ENCODE results near the gene PPP2R1A. TPM values are rescaled to one million over a fixed set of nuclear protein-coding genes. Genes with fewer than 3 reads are reported as not detected.

Gene PPP2R1A
- total and polyA plus RNA-seq, 2 of the 13 experiments (the other 11 are each of a cell fraction or from before 2014, with no cell fraction given): 86.7 to 130 TPM

DNA sequence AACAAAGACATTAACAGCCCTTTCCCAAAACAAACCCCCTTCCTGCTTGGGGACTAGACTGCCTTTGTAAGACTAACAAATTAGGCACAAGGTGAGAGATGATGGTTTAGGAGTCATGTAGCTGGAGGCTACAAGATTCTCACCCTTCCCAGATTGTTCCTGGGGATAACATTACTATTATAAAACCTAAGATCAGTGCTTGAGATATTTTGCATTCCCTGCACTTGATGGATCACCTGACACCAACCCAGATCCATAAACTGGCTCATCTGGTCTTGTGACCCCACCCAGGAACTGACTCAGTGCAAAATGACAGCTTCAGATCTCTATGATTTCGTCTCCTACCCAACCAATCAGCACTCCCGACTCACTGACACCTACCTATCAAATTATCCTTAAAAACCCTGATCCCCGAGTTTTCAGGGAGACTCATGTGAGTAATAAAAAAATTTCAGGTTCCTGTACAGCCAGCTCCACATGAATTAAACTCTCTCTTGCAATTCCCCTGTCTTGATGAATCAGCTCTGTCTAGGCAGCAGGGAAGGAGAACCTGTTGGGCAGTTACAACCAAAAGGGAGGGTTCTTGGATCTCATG, 47.8 kb upstream of the PPP2R1A start (continued):
- TF ChIP-seq ZBTB40 (IDR thresholded peaks at IDR 0.05) (no peak), ZBTB40 (CRISPR knock-in tag; IDR thresholded peaks at IDR 0.05) (no peak), HNF4G (IDR thresholded peaks at IDR 0.05; ENCODE audit: borderline replicate concordance, low read depth, low read length) (no peak), HNF4G (CRISPR knock-in tag; IDR thresholded peaks at IDR 0.05; ENCODE audit: borderline replicate concordance, low read depth) (no peak), ZBTB42 (CRISPR knock-in tag; IDR thresholded peaks at IDR 0.05) (no peak), ZNF883 (CRISPR knock-in tag; IDR thresholded peaks at IDR 0.05; ENCODE audit: not compliant biosample characterization) (no peak), BCL3 (CRISPR knock-in tag; IDR thresholded peaks at IDR 0.05) (no peak), SALL1 (CRISPR knock-in tag; IDR thresholded peaks at IDR 0.05) (no peak), ZSCAN22 (CRISPR knock-in tag; IDR thresholded peaks at IDR 0.05) (no peak), ZNF264 (CRISPR knock-in tag; IDR thresholded peaks at IDR 0.05) (no peak), ZBTB38 (CRISPR knock-in tag; IDR thresholded peaks at IDR 0.05) (no peak), ZNF790 (CRISPR knock-in tag; IDR thresholded peaks at IDR 0.05; ENCODE audit: borderline replicate concordance) (no peak)
- TF ChIP-seq, protein P1, sequence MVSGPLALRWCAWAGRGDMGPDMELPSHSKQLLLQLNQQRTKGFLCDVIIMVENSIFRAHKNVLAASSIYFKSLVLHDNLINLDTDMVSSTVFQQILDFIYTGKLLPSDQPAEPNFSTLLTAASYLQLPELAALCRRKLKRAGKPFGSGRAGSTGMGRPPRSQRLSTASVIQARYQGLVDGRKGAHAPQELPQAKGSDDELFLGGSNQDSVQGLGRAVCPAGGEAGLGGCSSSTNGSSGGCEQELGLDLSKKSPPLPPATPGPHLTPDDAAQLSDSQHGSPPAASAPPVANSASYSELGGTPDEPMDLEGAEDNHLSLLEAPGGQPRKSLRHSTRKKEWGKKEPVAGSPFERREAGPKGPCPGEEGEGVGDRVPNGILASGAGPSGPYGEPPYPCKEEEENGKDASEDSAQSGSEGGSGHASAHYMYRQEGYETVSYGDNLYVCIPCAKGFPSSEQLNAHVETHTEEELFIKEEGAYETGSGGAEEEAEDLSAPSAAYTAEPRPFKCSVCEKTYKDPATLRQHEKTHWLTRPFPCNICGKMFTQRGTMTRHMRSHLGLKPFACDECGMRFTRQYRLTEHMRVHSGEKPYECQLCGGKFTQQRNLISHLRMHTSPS (CRISPR knock-in tag; IDR thresholded peaks at IDR 0.05; ENCODE audit: low read depth): no peak

Data from HepG2 (cell line).